ENCODE measurements around the gene CHST1. TPM values are rescaled to one million over a fixed set of nuclear protein-coding genes. Genes with fewer than 3 reads are reported as not detected.

CHST1 gene
- polyA plus RNA-seq, 3 donors, result not detected

DNA sequence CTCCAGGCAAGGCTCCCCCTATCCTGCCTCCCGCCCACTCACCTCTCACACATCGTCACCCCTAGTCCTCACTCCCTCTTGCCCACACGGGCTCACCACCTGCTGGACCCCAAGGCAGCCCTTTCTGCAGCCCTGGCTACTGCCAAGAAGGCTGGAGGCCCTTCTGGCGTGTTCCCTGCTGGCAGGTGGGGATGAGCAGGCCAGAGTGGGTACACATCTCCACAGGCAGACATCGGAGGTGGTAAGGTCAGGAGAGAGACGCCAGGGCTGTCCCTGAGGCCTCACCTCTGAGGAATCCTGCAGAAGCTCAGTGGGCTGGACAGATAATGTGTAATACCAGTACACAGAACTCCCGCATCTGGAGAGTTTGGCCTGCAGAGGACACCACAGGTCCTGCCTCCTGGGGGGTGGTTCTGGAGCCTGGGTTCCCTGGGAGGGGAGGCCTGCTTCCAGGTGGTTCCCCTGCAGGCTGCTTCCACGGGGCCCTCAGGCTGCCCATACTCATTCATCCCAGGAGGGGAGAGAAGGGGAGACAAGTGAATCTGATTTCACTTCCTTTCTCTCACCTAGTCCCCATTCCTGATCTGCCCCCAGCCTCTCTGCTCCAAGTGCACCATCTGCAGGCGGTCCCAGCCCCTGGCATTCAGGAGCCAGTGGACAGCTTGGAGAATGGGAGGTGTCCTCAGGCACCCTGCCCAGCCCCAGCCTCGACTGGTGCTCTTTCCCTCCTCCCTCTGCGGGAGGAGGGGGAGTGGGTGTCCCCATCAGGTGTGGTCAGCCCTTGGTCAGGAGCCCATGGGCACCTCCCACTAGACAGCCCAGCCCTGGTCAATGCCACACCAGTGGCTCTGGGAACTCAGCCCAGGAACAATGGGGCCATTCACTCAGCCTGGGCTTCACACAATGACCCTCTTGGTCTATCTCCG, 6.1 kb upstream of the CHST1 start:
- intact Hi-C loops (cut with micrococcal nuclease), result no loop called here
- Histone ChIP-seq H3K4me2 (replicated peaks; ENCODE audit: extremely low read depth, low read length, poor library complexity, severe bottlenecking) (no peak overlapping the region), H3K4me3 (replicated peaks in 1 of 3; ENCODE audit: low read depth in 2 of 3, low read length in 3 of 3) (no peak overlapping the region), H2AFZ (ENCODE audit: insufficient read depth, low read depth, low read length, poor library complexity, severe bottlenecking) (no peak overlapping the region), H3K27me3 (ENCODE audit: control insufficient read depth in 2 of 2, insufficient read depth in 2 of 2, low read length in 2 of 2) (peaks cover 13 to 21% of the 10 kb centered on the region in 2 donors), H3K79me2 (ENCODE audit: insufficient read depth, low read length) (no peaks in the 10 kb centered on the region), H3K9ac (ENCODE audit: insufficient read depth, low read length, poor library complexity, severe bottlenecking) (no peak overlapping the region), H3K27ac (ENCODE audit: low read depth in 1 of 2, low read length in 2 of 2) (no peak overlapping the region), H3K36me3 (replicated peaks in 1 of 2; ENCODE audit: control insufficient read depth in 1 of 2, insufficient read depth in 2 of 2, low read length in 2 of 2) (no peaks in the 10 kb centered on the region), H4K20me1 (ENCODE audit: insufficient read depth, low read length) (no peaks in the 10 kb centered on the region), H3K4me1 (ENCODE audit: control insufficient read depth in 1 of 2, insufficient read depth in 2 of 2, low read length in 2 of 2) (no peaks in the 10 kb centered on the region), H3K9me3 (replicated peaks in 1 of 2; ENCODE audit: control insufficient read depth in 1 of 2, insufficient read depth in 1 of 2, low read length in 2 of 2) (peaks cover 0 to 6% of the 10 kb centered on the region in 2 donors)
- Mint-ChIP-seq H3K4me3 (no peak overlapping the region), H3K9me3 (no peaks in the 10 kb centered on the region), H3K4me1 (no peaks in the 10 kb centered on the region), H3K36me3 (no peaks in the 10 kb centered on the region), H3K27me3 (ENCODE audit: low read depth in 3 of 3) (peaks cover 25 to 37% (median 32%) of the 10 kb centered on the region in 3 donors), H3K27ac (no peak overlapping the region)
- no peak for DNase-seq
- WGBS (ENCODE audit: insufficient coverage), result 82% methylated on average over 8 of the region's 12 CpGs
- TF ChIP-seq, protein P1, sequence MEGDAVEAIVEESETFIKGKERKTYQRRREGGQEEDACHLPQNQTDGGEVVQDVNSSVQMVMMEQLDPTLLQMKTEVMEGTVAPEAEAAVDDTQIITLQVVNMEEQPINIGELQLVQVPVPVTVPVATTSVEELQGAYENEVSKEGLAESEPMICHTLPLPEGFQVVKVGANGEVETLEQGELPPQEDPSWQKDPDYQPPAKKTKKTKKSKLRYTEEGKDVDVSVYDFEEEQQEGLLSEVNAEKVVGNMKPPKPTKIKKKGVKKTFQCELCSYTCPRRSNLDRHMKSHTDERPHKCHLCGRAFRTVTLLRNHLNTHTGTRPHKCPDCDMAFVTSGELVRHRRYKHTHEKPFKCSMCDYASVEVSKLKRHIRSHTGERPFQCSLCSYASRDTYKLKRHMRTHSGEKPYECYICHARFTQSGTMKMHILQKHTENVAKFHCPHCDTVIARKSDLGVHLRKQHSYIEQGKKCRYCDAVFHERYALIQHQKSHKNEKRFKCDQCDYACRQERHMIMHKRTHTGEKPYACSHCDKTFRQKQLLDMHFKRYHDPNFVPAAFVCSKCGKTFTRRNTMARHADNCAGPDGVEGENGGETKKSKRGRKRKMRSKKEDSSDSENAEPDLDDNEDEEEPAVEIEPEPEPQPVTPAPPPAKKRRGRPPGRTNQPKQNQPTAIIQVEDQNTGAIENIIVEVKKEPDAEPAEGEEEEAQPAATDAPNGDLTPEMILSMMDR (IDR thresholded peaks at IDR 0.05), result no peak

DNA sequence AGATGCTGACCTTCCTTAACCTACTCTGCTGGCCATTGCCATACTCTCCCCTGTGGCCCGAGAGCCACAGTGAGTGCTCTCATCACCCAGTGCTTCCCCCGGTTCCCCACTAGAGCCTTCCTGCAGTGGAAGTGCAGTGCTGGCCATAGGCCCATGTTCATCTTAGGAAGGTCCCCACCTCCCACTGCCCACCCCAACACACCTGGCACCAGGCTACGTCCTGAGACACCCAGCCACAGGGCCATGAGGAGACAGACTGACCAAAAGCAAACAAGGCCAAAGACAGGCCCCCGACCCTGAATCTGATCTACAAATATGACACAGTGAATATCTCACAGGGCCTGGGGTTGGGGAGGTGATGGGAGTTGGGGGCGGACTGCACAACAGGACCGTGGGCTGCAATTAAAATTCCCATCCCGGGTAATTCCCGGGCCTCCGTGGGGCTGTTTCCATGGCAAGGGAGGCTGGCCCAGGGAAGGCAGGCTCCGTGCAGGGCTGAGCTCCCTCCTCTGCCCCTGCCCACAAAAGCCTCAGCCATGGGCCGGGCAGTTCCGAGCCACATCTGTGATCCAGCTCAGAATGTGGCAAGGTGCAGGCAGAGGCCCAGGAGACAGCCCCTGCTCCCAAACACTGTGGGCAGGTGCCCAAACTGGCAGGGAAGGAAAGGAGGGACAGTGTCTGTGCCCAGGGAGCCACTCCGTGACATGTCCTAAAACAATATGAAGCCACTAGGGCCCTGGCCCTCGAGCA, 5.1 kb upstream of the CHST1 start:
- Histone ChIP-seq H3K36me3 (replicated peaks in 1 of 2; ENCODE audit: control insufficient read depth in 1 of 2, insufficient read depth in 2 of 2, low read length in 2 of 2) (no peaks in the 10 kb centered on the region), H3K27me3 (ENCODE audit: control insufficient read depth in 2 of 2, insufficient read depth in 2 of 2, low read length in 2 of 2) (peaks cover 22 to 29% of the 10 kb centered on the region in 2 donors)
- H3K27me3 Mint-ChIP-seq (ENCODE audit: low read depth in 3 of 3), result peaks cover 33 to 46% (median 40%) of the 10 kb centered on the region in 3 donors

More for the DNA sequence above, 5.1 kb upstream of the CHST1 start:
- Mint-ChIP-seq H3K9me3 (no peaks in the 10 kb centered on the region), H3K4me1 (peaks cover 2% of the 10 kb centered on the region), H3K36me3 (no peaks in the 10 kb centered on the region), H3K4me3 (no peak overlapping the region), H3K27ac (no peak overlapping the region)
- peaks cover 0 to 12% of the 10 kb centered on the region in 2 donors for H3K9me3 ChIP-seq (replicated peaks in 1 of 2; ENCODE audit: control insufficient read depth in 1 of 2, insufficient read depth in 1 of 2, low read length in 2 of 2)
- H3K27ac ChIP-seq (ENCODE audit: low read depth in 1 of 2, low read length in 2 of 2), result no peak overlapping the region
- H3K4me1 ChIP-seq (ENCODE audit: control insufficient read depth in 1 of 2, insufficient read depth in 2 of 2, low read length in 2 of 2), result no peaks in the 10 kb centered on the region
- intact Hi-C loops (cut with micrococcal nuclease), result no loop called here
- no peak overlapping the region for H3K4me3 ChIP-seq (replicated peaks in 1 of 3; ENCODE audit: low read depth in 2 of 3, low read length in 3 of 3)
- H3K79me2 ChIP-seq (ENCODE audit: insufficient read depth, low read length), result no peaks in the 10 kb centered on the region
- WGBS (ENCODE audit: insufficient coverage), result 78% methylated on average over 10 of the region's 14 CpGs
- H3K9ac ChIP-seq (ENCODE audit: insufficient read depth, low read length, poor library complexity, severe bottlenecking), result no peak overlapping the region
- H4K20me1 ChIP-seq (ENCODE audit: insufficient read depth, low read length), result no peaks in the 10 kb centered on the region
- no peak for DNase-seq
- TF ChIP-seq, protein P1 (IDR thresholded peaks at IDR 0.05), result no peak
- no peak overlapping the region for H3K4me2 ChIP-seq (replicated peaks; ENCODE audit: extremely low read depth, low read length, poor library complexity, severe bottlenecking)
- H2AFZ ChIP-seq (ENCODE audit: insufficient read depth, low read depth, low read length, poor library complexity, severe bottlenecking), result no peak overlapping the region
